ENCODE results near the gene INSYN1.

DNA sequence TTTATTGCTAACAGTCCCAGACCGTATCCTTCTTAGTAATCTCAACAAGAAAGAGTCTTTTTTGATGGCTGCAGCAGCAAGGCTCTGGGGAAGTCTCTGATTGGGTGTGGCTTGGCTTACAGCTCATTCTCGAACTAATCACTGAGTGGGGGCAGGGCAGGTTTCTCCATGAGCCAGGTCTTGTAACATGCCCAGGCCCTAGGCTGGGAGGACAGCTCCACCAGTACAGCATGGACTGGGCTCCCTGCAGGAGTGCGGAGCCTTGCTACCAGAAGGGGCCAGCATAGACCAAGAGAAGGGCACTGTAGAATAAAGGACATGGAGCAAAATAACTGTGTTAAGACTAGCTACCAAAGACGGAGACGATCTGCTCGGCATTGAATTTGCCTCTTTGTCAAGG is 61.8 kb downstream of the INSYN1 start:
- TF ChIP-seq, protein P1, sequence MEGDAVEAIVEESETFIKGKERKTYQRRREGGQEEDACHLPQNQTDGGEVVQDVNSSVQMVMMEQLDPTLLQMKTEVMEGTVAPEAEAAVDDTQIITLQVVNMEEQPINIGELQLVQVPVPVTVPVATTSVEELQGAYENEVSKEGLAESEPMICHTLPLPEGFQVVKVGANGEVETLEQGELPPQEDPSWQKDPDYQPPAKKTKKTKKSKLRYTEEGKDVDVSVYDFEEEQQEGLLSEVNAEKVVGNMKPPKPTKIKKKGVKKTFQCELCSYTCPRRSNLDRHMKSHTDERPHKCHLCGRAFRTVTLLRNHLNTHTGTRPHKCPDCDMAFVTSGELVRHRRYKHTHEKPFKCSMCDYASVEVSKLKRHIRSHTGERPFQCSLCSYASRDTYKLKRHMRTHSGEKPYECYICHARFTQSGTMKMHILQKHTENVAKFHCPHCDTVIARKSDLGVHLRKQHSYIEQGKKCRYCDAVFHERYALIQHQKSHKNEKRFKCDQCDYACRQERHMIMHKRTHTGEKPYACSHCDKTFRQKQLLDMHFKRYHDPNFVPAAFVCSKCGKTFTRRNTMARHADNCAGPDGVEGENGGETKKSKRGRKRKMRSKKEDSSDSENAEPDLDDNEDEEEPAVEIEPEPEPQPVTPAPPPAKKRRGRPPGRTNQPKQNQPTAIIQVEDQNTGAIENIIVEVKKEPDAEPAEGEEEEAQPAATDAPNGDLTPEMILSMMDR (IDR thresholded peaks at IDR 0.05; ENCODE audit: insufficient read depth, low read length, poor library complexity, severe bottlenecking) = no peak
- TF ChIP-seq EZH2phosphoT487 (conservative IDR thresholded peaks at IDR 0.05; ENCODE audit: low read length) = no peak
